GM21786 (cell line): Measurements from ENCODE around the gene KRT76.
"Not testable (repeated sequence)": the region's sequence is repeated elsewhere in the genome, so short reads cannot be mapped to it uniquely, and the experiment has no call there.

ENCODE experiments used
- ATAC-seq: cut with Tn5 transposase; IDR thresholded peaks from one replicate; pipeline ENCODE4 v1.9.1; 2021; ENCODE audit not compliant: unreplicated experiment

KRT76 gene

DNA sequence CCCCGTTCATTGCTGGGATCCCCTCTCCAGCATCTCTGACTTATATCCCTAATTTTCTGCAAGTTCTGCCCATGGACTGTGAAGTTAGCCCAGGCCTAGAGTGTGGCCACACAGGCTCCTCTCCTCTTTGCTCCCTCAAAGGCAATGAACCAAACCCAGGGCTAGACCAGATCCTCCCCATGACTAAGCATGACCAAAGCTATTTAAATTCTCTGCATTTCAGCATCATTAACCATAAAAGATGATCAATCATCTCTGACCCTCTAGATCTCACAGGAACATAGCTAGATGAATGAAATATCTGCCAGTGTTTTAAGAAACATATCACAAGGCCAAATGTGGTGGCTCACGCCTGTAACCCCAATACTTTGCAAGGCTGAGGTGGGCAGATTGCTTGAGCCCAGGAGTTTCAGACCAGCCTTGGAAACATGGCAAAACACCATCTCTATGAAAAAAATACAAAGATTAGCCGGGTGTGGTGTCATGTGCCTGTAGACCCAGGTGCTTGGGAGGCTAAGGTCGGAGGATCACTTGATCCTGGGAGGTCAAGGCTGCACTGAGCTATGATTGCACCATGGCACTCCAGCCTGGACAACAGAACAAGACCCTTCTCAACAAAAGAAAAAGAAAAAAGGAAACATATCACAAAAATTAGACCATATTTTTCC is 21.0 kb upstream of the KRT76 start:
- no peak for ATAC-seq

DNA sequence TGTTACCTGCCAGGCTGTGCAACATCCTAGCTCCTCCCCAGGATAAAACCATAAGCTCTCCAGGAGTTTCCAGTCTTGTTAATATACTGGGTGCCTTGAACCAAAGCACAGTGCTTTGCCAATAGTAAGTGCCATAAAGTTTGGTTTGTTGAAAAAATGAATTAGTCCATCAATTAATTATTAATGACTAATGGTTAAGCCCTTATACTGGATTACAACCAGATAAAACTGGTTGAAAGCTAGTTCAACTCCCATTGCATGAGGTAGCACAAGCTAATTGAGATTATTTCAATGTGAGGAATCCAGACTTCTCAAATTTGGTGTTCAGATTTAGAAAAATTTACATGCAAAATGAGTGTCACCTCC is 20.4 kb upstream of the KRT76 start:
- no peak for ATAC-seq

DNA sequence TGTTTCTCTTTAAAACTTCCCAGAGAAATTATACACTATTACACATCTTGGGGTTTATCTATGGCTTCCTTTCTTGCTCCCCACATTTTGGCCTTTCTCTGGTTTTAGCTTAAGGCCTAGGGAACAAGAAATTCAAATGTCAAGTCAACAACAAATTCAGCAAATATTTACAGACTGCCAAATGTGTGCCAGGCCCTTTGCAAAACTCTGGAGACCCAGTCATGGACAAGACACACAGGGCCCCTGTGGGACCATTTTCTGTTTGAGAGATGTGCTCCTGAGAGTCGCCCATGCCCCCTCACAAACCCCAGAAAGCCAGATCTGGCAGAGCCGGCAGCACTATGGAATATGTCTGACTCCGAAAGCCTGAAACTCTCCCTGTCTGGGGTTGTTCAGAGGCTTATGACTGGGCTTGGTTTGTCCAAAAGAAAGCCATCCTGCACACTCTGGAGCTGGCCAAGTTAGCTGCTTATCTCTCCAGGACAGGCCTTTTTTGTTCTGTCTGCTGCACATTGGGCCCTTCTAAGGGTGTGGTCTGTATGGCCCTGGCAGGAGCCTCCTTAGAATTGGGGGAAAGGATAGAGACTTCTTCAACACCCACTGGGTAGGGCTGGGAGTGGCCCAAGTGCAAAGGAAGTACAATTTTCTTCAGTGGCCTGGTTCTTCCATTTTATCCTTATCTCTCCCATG is 19.8 kb upstream of the KRT76 start:
- no peak for ATAC-seq

DNA sequence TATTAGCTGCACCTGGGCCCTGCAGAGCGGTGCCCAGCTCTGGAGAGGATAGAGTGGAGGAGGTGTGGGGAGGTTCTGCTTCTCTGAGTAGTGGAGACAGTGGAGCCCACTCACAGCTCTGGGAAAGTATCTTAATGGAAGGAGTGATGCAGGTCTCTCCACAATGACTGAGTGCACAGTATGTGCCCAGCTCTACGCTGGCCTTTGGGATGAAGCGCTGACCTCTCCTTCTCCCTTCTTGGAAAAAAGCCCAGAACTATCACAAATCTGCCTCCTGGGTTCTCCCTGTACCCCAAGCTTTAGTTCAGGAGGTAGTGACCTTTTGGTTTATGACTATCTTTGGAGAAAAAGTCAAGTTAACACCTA is 19.3 kb upstream of the KRT76 start:
- no peak for ATAC-seq

DNA sequence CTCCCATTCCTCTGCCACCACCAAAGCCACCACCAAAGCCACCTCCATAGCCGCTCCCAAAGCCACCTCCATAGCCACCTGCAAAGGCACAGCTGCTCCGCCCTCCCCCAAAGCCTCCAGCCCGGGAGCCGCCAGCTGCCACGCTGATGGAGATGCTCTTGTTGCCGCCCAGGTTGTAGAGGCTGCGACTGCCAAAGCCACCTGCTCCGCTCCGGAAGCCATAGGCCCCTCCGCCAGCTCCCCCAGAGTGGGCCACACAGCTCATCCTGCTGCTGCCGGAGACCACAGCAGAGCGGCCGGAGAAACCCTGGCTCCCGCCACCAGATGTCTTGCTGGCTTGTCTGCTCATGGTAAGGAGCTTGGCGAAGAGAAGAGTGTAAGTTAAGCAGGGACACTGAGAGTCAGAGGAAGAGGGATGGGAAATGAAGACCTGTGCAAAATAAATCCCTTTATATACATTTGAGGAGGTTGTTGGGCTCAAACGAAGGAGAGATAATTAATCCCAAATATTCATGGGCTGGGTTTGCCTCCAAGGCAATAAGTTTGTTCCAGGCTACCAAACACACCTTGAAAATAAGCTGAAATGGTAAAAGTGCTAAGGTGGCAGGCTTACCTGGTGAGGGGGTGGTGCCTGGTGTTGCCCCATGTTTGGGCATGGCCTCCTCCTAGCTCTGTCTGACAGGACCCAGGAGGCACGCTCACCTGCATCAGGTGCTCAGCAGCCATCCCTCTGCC is 18.7 kb upstream of the KRT76 start, which contains the start of gene KRT3:
KRT3 (minus strand) TSS at position 424 of the 735 bp plus-strand sequence; CDS start at position 349, 75 bp downstream.
- ATAC-seq: no peak

DNA sequence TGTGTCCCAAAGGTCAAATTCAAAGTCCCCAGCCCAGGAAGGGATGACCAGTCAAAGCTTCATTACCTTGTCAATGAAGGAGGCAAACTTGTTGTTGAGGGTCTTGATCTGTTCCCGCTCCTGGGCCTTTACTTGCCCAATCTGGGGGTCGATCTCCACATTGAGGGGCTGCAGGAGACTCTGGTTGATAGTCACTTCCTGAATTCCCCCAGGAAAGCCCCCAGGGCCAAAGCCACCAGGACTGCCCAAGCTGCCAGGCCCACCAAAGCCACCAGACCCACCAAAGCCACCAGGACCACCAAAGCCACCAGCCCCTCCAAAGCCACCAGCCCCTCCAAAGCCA is 18.2 kb upstream of the KRT76 start:
- ATAC-seq: not testable (repeated sequence)

DNA sequence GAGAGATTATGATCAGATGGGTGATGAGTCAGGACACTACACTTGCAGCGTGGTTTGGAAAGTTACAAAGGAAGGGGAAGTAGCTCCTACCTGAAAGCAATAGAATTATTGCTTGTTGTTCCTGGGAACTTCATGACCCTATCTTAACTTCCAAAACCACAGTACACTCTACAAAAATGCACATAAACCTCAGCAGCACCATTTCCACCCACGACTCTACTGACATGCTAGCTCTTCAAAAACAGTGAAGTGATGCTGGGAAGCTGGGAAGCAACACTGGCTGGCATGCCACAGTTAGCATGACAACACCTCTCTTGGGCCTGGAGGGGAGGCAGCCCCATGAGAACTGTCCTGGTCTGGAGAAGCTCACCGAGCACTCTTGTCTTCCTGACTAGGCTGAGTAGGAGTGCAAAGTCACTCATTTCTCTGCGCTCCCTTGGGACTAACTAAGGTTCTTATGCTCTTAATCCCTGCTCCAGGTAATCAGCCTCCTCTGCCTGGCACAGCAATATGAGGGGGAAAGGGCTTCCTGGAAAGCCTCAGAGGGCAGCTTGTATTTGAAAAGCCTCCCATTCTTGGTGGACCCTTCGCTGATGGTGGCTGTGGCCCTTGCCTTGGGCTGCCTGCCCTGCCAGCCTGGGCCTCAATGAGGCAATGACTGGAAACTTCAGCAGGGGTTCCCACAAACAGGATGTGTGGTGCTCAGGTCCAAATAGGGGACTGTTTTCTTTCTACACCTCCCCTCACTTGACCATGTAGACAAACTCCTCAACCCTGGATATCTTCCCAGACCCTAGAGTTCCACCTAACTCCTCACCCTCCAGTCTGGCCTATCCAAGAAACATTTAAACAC is 17.6 kb upstream of the KRT76 start:
- no peak for ATAC-seq

DNA sequence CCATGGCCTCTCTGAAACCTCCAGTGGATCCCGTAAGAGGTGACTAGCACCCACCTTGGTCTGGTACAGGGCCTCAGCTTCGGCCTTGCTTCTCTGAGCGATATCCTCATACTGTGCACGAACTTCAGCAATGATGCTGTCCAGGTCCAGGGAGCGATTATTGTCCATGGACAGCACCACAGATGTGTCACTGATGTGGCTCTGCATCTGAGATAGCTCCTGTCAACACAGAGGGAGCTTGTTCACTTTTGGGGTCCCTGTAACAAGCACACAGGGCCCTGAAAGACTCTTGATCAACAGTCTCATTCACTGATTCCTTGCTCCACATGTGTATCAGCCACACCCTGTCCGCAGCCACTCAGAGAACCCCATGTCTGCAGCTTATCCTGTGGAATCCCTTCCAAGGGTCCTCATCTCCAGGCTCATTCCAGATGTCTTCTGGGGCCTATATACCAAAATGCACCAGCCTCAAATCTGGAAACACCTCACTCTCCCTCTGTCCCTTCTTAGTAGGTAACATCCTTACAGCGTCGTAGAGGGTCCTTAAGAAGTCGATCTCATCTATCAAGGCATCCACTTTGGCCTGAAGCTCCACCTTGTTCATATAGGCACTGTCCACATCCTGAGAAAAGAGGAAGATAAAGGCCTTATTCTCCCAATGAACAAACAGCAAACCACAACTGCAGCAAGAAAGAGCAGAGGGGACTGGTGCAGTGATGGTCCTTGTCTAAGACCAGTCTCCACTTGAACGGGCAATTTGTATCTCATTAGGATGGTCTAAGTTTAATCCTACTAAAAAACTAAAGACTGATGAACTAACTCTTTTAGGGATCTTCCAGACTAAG is 15.3 kb upstream of the KRT76 start:
- no peak for ATAC-seq

DNA sequence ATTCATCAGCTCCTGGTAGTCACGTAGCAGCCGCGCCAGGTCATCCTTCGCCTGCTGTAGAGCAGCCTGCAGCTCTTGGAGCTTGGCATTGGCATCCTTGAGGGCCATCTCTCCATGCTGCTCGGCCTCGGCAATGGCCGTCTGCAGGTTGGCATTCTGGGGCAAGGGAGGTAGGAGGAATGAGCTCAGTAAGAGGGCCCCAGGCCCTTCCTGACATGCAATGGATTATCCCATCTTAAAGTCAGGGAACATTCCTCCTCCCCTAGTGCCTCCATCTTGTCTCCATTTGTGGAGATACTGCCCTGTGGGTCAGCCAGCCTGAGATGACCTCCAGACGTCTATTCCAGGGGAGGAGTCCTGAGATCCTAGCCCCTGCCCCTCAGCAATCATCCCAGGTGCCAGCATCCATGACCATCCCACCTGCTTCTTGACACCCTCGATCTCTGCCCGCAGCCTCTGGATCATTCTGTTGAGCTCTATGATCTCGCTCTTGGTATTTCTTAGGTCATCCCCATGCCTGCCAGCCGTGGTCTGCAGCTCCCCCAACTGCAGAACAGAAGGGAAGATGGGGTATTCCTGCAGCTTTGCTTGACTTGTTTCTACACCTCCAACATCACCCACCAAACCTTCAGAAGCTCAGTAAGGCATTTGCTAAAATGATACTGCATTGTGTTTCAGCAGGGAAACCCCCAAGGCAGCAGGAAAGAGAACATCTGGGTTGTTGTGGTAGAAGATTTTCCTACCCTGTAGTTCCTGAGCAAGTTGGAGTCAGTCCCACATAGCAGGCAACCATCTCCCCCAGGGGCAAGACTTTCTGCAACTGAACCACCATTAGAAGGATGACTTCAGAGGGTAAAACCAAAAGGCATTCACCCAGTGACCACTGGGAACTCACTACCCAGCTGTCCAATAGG is 14.4 kb upstream of the KRT76 start:
- ATAC-seq: no peak

DNA sequence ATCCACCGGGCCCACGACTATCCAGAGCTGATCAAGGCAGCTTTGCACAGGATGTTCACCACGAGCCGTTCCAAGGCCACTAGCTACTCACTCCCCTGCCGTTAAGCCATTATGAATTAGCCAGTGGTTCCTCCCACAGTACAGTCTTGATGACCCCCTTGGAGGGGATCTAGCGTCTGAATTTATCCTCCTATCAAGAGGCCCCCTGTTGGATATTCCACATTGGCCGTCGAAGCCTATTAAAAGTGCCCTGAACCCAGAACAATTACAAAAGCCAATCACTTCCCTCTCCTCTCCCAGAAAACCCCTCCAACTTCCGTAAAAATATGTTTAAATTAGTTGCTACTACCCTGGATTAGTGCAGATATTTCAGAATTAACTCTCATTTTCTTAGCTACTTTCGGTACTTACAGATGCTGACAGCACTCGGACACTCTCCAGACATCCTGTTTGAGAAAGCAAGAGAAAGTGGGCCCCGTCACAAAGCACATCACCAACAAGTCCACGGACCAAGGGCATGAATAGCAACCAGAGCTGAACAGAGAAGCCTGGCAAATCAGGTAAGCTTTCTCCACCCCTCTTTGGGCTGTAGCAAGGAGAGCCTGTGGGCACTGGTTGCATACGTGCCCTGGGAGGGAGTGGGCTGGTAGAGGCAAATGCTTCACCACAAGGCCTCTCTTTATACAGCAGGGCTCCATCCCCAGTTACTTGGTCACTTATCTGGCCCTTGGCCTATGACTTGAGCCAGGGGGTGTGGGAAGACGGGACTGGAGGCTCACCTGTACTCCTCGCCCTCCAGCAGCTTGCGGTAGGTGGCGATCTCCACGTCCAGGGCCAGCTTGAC is 13.5 kb upstream of the KRT76 start:
- ATAC-seq: no peak

DNA sequence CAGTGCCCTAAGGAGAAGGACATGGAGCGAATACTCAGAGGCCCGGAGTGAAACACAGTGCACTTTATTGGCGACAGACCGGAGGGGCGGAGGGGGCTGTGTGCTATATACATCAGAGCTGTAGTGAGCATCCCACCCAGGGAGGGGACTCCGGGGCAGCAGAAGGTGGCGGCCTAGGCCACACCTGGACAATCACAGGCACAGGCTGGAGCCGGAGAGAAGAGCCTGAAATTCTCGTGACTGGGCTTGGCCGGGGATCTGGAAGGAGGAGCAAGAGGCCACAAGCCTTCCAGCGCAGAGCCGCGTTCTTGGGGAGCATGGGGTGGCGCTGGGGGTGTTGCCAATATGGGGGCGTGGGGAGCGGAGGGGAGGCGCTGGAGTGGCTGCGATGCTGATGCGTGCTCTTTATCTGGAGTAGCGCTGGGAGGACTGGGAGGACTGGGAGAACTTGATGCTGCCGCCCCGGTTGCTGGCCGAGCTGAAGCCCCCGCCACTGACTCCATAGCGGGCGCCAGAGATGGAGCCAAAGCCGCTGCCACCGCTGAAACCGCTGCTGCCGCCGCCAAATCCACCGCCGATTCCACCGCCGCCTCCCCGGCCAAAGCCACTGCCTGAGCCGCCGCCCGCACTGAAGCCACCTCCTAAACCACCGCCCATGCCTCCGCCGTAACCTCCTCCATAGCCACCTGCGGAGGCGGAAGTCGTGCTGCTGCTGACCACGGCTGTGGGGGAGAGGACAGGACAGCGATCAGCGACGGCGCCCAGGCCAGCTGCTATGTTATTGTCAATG is 12.7 kb upstream of the KRT76 start:
- no peak for ATAC-seq

DNA sequence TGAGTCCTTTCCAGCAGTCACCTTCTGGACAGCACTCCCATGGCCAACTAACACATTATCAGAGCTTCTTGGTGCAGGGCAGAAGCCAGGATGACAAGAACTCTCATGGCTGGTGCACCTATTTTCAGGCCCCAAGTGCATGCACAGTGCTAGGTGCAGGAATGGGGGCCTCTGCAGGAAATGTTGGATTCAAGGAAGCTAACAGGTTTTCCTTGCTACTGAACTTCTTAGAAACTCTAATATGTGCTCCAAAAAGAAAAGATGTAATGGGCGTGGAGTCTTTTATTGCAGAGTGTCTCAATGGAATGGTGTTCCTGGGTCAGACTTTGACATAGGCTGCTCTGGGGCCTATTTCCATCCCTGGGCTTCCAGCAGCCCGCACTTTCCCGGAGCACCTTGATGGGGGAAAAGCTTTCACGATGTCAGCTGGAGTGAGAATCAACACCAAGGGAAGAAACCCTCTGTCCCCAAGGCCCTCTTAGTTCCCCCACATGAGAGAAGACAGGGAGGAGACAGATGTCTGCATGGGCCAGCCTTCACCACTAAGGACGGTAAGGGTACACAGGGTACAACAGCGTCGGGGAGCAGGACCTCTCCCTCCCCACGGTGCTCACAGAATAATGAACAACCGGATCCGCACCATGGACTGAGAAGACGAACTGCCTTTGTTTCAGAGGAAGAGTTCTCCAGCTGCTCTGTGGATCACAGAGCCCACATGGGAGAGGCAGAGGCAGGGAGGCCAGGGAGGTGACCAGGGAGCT is 11.9 kb upstream of the KRT76 start:
- no peak for ATAC-seq

DNA sequence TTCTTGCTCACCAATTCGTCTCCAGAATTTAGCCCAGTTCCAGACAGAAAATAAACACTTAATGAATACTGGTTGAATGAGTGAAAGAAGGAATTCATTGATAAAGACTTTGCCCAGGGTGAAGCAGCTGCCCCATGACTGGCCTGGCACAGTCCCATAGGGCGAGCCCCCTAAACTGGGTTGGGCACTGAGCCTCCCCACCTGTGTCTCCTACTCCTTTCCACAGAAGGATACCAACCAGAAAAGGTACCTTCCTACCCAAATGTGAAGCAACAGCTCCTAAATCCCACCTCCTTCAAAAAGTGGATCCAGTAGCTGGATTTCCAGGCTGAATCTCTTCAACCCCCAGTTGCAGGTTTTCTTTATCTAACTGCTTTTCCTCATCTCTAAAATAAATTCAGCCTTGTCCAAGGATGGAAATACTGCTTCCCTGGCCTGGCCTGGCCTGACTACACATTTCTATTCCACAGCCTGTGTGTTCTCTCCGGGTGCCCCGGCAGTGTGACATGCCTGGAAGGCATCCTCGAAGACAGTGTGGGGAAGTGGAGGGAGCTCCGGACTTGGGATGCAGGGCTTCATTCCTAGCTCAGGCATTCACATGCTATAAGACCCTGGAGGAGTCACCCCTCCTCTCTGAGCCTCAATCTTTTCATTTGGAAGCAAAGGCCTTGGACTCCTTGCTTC is 11.2 kb upstream of the KRT76 start:
- no peak for ATAC-seq

DNA sequence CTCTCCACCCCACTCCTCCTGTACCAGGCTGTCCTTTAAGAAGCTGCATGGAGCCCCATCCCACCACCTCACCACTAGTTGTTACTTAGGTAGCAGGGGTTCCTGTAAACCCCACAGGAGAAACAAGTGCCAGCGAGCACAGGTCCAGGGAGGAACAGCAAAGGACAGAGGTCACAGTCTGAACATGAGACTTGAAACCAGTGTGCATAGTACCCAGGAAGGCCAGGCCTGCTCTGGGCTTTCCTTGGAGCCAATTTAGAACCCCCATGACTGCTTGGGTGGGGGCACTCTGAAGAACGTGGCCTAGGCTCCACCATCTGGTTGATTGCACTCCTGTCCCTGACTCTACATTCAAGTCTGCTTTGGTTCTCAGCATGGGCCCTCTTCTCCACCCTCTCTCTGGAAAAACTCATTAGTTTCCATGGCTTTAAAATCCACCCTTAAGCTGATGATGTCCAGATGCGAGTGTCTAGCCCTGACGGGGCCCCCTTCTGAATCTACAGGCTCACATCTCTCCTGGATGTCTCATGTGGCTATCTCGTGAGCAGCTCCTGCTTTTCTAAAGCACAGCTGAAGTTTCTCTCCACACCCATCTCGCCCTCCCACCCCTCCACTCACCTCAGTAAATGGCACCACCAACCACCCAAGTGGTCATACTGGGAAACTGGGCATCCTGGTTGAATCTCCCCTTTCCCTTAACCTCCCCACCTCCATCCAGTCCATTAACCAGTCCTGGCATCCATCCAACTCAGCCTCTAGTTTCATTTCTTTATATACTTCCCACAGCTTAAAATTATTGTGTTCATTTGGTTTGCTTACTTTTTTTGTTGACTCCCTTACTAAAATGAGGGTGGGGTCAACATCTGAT is 10.4 kb upstream of the KRT76 start:
- no peak for ATAC-seq

DNA sequence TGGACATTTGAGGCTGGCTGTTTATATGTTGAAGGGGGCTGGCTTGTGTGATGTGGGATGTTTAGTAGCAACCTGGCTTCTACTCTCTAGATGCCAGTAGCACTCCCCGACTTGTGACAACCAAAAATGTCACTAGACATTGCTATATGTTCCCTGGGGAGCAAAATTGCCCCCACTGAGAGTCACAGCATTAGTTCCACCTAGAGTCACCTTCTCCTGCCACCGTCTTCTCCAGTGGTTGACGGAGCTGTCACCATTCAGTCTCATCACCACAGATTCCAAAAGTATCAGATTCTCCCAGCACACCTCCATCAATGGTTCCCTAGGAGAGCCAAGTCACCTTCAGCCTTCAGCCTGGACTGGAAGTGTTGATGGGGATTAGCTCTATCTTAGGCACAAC is 7.8 kb upstream of the KRT76 start:
- ATAC-seq: no peak
